ENCODE results near the gene SPIB.
A peak's percentile ranks its signal among the peaks of the same experiment; 100 is the strongest.
"Not testable (repeated sequence)": the region's sequence is repeated elsewhere in the genome, so short reads cannot be mapped to it uniquely, and the experiment has no call there.

Gene SPIB

DNA sequence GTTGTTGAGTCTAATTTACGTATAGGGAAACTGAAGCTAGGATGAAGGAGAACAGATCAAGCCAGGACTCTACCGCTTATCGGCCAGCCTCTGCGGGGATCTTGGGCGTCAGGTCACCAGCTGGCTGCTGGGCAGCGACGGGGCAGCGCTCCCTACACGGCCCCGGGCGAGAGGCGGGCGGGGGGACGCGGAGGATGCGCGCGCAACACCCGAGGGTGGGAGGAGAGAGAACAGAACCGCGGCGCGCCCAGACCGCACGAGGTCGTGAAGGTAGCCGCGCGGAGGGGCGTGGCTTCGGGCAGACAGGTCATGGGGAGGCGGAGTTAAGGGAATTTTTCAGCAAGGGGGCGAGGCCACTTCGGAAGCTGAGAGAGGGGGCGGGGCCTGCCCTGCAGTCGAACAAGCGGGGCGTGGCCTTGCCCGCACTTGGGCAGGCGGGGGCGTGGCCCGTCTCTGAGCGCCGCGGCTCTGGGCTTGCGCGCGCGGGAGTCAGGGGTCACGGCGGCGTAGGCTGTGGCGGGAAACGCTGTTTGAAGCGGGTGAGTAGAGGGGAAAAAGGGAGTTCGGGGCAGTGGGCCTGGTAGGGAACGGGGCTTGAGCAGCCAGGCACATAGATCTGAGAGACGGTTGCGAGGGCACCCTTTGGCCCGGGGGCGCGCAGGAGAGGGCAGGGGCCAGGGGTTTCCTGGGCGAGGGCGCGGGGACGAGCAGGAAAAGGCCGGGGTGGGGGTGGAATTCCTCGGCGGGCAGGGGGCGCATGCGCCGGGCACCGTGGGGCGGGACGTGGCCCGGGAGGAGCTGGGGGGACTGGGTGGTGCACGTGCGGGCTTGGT is 34.7 kb upstream of the SPIB start, which contains the start of gene POLD1:
POLD1 (plus strand) TSS at position 496 of the 833 bp plus-strand sequence. CDS start 14,505 bp downstream, outside the sequence.
- peak; percentile 100 for DNase-seq (ENCODE audit: low spot score)
- TF ChIP-seq, protein P1, sequence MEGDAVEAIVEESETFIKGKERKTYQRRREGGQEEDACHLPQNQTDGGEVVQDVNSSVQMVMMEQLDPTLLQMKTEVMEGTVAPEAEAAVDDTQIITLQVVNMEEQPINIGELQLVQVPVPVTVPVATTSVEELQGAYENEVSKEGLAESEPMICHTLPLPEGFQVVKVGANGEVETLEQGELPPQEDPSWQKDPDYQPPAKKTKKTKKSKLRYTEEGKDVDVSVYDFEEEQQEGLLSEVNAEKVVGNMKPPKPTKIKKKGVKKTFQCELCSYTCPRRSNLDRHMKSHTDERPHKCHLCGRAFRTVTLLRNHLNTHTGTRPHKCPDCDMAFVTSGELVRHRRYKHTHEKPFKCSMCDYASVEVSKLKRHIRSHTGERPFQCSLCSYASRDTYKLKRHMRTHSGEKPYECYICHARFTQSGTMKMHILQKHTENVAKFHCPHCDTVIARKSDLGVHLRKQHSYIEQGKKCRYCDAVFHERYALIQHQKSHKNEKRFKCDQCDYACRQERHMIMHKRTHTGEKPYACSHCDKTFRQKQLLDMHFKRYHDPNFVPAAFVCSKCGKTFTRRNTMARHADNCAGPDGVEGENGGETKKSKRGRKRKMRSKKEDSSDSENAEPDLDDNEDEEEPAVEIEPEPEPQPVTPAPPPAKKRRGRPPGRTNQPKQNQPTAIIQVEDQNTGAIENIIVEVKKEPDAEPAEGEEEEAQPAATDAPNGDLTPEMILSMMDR (IDR thresholded peaks at IDR 0.05; ENCODE audit: extremely low read depth, missing control alignments) = no peak

DNA sequence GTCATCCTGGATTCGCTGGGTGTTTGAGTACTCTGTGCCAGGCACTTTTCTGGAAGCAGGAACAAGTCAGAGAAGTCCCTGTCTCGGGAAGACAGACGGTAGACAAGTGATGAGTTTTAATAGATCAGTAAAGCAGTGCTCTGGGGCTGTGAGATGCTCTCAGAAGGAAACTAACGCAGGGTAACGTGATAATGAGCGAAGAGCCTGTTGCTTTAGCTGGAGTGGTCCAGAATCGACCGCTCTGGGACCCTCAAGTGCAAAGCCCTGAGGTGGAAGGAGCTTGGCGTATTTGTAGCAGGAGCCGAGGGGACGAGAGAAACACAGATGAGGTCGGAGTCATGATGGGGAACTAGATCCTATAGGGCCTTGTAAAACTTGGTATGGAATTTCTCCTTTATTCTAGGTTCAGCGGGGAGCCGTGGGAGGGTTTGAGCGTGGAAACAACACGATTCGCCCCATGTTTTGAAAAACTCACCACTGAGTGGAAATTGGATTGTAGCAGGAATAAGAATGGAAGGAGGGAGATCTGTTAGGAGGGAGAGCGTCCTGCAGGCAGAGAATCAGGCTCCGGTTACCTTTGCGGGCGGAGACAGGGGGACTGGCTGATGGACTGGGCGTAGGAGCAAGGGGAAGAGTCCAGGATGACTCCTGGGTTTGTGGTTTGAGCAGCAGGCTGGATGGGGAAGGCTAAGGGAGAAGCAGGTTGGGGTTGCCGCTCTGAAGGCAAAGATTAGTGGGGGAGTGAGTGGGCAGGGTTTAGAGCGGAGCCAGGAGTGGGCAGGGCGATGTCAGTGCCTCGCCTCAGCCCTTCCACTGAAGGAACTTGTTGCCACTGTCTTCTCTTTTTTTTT is 33.8 kb upstream of the SPIB start:
- peak; percentile 3 for DNase-seq (ENCODE audit: low spot score)
- TF ChIP-seq, protein P1 (IDR thresholded peaks at IDR 0.05; ENCODE audit: extremely low read depth, missing control alignments) = no peak

DNA sequence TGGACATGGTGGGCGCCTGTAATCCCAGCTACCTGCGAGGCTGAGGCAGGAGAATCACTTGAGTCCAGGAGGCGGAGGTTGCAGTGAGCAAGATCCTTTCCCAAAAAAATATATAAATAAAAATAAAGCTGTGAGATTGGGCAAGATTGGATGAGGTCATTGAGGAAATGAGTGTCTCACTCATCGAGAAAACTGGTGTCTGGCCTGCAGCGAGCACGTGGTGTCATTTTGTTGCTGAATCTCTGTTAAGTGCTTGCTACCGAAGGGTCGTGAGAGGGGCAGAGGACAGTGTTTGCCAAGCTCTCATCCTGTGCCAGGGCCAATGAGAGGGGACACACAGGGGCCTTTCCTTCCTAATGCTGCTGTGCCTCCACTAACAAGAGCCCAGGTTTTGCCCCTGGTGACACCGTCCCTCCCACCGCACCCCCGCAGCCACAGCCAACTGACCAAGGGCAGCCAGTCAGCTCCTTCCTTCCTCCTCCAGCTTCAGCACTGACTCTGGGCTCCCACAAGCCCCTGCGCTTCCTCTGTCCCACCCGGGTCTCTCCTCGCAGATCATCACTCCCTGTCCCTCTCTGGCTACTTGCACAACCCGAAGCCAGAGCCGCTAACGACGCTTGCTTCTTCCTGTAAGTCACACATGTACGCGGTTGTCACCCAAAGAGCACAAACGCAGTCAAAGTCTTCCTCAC is 31.4 kb upstream of the SPIB start:
- DNase-seq (ENCODE audit: low spot score) = no peak

DNA sequence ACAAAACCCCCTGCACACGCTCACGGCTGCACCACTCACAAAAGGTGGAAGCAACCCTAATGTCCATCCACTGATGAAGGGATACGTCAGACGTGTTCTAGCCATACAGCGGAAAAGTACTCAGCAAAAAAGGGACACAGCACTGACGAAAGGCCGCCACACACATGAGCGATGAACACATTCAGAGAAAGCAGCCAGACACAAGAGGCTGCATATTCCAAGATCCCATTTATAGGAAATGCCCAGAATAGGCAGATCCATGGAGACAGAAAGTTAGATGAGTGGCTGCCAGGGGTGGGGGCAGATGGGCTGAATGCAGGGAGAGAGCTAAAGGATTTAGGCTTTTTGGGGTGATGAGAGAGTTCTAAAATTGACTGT is 30.9 kb upstream of the SPIB start:
- TF ChIP-seq, protein P1 (IDR thresholded peaks at IDR 0.05; ENCODE audit: extremely low read depth, missing control alignments) = no peak
- DNase-seq (ENCODE audit: low spot score) = no peak

More for the DNA sequence above, 31.4 kb upstream of the SPIB start:
- TF ChIP-seq, protein P1 (IDR thresholded peaks at IDR 0.05; ENCODE audit: extremely low read depth, missing control alignments) = no peak

DNA sequence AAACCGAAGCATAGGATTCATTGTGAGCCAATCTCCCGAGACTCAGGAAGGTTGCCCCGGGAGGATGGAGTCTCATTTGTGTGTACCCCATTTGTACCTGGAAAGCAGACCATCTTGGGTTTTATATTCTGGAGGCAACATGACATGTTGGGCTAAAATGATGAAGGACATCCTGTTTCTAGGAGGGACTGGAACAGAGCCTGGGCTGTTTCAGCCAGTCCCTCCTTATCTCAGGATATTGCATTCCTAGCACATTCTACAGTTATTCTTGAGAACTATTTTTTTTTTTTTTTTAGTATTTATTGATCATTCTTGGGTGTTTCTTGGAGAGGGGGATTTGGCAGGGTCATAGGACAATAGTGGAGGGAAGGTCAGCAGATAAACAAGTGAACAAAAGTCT is 28.4 kb upstream of the SPIB start:
- not testable (repeated sequence) for DNase-seq (ENCODE audit: low spot score)

DNA sequence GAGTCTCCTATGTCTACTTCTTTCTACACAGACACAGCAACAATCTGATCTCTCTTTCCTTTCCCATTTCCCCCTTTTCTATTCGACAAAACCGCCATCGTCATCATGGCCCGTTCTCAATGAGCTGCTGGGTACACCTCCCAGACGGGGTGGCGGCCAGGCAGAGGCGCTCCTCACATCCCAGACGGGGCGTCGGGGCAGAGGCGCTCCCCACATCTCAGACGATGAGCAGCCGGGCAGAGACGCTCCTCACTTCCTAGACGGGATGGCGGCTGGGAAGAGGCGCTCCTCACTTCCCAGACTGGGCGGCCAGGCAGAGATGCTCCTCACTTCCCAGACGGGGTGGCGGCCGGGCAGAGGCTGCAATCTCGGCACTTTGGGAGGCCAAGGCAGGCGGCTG is 27.8 kb upstream of the SPIB start:
- DNase-seq (ENCODE audit: low spot score) = not testable (repeated sequence)

DNA sequence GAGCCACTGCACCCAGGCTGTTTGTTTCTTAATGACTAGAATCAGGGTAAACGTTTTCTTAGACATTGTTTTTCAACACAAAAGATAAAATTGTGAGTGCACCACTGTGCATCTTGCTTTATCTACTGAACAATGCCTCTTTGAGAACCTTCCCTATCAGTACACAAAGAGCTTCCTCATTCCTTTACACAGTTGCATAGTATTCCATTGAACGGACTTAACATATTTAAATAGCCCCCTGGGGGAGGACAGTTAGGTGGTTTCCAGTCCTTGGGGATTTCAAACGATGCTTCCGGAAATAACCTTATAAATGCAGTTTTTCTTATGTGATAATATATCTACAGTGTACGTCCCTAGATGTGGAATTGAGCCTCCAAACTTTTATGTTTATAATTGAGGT is 26.0 kb upstream of the SPIB start:
- DNase-seq (ENCODE audit: low spot score) = no peak
- TF ChIP-seq, protein P1 (IDR thresholded peaks at IDR 0.05; ENCODE audit: extremely low read depth, missing control alignments) = no peak

DNA sequence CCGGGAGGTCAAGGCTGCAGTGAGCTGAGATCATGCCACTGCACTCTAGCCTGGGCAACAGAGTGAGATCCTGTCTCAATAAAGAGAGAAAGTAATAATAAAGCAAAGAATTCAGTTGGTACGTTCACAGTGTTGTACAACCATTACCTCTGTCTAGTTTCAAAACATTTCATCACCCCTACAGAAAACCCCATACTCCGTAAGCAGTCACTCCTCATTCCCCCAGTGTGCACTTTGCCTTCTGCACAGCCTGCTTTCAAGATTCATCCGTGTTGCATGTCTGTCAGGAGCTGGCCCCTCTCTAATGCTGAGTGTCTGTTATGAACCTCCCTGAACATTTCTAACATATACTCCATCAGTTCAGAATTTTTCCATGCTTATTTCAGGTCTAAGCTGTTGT is 25.1 kb upstream of the SPIB start:
- TF ChIP-seq, protein P1 (IDR thresholded peaks at IDR 0.05; ENCODE audit: extremely low read depth, missing control alignments) = no peak
- no peak for DNase-seq (ENCODE audit: low spot score)
